Breast epithelium (tissue), 3 donors: ENCODE data around the gene GATAD2A.

Source experiments
- CTCF ChIP-seq, 3 donors: fragments of 450-650 bp; IDR thresholded peaks; one replicate each; pipeline ENCODE4 v1.5.1; 2016 to 2017; ENCODE audit warnings: antibody characterized with exemption in 3 of 3, mild to moderate bottlenecking in 3 of 3, moderate library complexity in 3 of 3
- POLR2AphosphoS5 ChIP-seq, 3 donors: sonication (generic); formaldehyde crosslinking; IDR thresholded peaks; one replicate each; pipeline ENCODE4 v1.6.1; 2017; ENCODE audit warnings: antibody characterized with exemption in 3 of 3

GRCh38 chr19:19482809-19483596 is 77.5 kb downstream of the GATAD2A start:
- TF ChIP-seq POLR2AphosphoS5 (IDR thresholded peaks at IDR 0.05) (no peak), CTCF (IDR thresholded peaks at IDR 0.05) (no peak)
